Cardiac septum (tissue), 1 donor: ENCODE data around the gene OXCT1. TPM values are rescaled to one million over a fixed set of nuclear protein-coding genes. Genes with fewer than 3 reads are reported as not detected.

Experiments used
- DNase-seq: peaks from one replicate; pipeline ENCODE4 v3.0.0-alpha.2; 2020; ENCODE audit warnings: low spot score
- intact Hi-C: fragments of 100-400 bp; cut with DNase I; formaldehyde crosslinking; loops from one replicate; pipeline ENCODE4 v1.14.0; 2022
- total RNA-seq: library from RNA; stranded (reverse); fragmentation: NEBNext Ultra II Directional; extraction: Animal tissue kit (Norgen Biotek cat#: 25700); gene quantifications from one replicate; pipeline ENCODE4 v1.2.1, GENCODE V29; 2021
- donor health status: DM: no; HTN: no; CAD: no.

OXCT1 gene
- total RNA-seq, 1 donor from 2014 or later: 269 TPM

DNA sequence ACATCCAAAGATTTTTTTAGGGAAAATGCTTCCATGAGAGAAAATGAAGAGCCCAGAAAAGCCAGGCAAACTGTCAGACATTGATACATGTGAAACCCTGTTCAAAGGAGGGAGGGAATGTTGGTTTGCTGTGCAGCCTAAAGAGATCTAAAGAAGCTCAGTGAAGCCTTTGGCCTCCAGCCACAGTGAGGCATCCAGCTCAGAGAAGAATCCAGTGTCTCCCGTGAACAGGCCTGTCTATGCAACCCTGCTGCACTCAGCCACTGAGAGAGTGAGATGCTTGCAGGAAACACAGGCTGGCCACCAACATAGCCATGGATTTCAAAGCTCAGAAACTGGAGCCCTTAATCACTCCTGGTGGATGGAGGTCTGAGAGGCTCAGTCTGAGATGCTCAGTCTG is 188.4 kb downstream of the OXCT1 start:
- intact Hi-C loops: no loop called here
- DNase-seq: no peak

Other genes starting within 250 kb of the OXCT1 start
- 15.3 TPM for gene RIMOC1, start 33.9 kb upstream of the OXCT1 start, total RNA-seq
- 5.1 TPM for gene FBXO4, start 54.9 kb upstream of the OXCT1 start, total RNA-seq